ENCODE results near the gene KIAA1958.

KIAA1958 gene

DNA sequence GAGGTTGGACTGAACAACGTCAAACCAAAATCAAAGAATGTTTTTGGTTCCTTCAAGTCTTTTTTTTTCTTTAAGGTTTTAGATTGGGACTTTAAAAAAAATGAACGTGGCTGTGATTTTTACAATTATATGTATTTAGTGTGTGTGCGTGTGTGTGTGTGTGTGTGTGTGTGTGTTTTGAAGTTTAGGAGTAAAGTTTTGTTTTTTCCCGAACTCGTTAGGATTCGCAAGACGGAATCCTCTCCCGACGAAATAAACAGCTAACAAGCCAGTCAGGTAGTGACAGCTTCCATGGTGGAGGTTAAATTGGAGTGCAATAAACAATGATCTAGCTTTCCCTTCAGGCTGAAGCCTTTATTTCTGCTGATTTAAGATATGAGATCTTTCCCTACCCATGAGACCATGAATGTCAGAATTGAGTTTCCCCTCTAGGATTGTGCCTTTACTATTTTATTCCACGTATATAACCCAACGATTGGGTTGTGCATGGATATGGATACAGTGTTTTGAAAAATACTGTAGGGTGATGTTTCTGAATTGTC is 1.2 kb downstream of the KIAA1958 start:
- H3K27ac ChIP-seq, result peak overlapping the region; percentile 88
- TF ChIP-seq, protein P1, sequence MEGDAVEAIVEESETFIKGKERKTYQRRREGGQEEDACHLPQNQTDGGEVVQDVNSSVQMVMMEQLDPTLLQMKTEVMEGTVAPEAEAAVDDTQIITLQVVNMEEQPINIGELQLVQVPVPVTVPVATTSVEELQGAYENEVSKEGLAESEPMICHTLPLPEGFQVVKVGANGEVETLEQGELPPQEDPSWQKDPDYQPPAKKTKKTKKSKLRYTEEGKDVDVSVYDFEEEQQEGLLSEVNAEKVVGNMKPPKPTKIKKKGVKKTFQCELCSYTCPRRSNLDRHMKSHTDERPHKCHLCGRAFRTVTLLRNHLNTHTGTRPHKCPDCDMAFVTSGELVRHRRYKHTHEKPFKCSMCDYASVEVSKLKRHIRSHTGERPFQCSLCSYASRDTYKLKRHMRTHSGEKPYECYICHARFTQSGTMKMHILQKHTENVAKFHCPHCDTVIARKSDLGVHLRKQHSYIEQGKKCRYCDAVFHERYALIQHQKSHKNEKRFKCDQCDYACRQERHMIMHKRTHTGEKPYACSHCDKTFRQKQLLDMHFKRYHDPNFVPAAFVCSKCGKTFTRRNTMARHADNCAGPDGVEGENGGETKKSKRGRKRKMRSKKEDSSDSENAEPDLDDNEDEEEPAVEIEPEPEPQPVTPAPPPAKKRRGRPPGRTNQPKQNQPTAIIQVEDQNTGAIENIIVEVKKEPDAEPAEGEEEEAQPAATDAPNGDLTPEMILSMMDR (conservative IDR thresholded peaks at IDR 0.05), result no peak
- TF ChIP-seq ZFX (IDR thresholded peaks at IDR 0.05), result no peak

DNA sequence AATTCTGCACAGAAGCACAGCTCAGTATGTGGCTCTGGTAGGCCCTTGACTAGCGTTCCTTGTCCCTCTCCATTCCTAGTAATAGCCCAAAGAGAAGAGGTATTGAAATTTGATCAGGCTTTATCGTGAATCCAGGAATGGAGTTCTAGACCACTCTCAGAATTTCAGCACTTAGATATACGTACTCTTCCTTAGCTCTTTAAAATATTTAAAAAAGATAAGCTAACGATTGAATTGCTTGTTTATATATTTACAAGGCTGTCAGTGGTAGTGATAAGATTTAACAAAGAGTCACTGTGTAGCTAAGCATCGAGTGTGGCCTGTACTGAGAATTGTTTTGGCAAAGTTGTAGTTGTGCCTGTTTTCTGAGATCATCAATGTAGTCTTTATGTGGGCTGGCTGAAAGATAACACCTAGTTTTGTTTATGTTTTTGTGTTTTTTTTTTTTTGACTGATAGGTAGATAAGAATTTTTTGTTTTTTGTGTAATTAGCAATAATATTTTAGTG is 2.5 kb downstream of the KIAA1958 start:
- TF ChIP-seq ZFX (IDR thresholded peaks at IDR 0.05), result no peak
- TF ChIP-seq, protein P1 (conservative IDR thresholded peaks at IDR 0.05), result no peak
- no peak overlapping the region for H3K27ac ChIP-seq

DNA sequence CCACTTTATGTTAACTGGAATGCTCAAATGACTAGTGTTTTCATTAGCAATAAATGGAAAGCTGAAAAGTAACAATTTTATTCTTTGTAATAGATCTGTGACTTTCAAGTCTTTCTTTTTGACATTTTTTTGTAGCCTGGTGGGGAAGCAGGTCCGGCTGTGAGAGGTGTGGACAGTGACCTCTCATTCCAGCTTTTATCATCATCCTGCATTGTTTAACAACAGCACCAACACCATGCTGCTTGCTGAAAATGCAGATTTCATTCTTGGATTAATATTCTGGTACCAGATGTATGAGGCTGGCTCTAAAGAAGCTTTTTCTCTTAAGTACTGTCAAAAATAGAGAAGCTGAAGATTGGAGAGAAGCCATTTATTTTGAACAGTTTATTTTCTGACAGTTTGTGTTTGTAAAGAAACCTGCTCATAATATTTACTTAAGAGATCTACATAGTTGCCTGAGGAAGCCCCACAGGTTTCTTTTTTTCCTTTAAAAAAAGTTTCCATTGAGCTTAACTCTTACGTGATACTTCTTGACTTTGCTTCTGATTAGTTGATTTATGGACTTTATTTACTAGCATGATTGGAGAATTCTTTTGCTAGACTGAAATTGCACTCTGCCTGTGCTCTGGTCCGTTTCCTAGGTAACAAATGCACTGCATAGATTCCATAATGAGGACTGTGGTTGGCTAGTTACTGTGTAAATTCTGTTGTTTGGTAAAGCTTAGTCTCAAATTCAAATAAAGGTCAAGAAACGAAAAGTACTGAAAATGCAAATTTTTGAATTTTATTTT is 3.4 kb downstream of the KIAA1958 start:
- TF ChIP-seq ZFX (IDR thresholded peaks at IDR 0.05), result no peak
- TF ChIP-seq, protein P1 (conservative IDR thresholded peaks at IDR 0.05), result no peak
- no peak overlapping the region for H3K27ac ChIP-seq

DNA sequence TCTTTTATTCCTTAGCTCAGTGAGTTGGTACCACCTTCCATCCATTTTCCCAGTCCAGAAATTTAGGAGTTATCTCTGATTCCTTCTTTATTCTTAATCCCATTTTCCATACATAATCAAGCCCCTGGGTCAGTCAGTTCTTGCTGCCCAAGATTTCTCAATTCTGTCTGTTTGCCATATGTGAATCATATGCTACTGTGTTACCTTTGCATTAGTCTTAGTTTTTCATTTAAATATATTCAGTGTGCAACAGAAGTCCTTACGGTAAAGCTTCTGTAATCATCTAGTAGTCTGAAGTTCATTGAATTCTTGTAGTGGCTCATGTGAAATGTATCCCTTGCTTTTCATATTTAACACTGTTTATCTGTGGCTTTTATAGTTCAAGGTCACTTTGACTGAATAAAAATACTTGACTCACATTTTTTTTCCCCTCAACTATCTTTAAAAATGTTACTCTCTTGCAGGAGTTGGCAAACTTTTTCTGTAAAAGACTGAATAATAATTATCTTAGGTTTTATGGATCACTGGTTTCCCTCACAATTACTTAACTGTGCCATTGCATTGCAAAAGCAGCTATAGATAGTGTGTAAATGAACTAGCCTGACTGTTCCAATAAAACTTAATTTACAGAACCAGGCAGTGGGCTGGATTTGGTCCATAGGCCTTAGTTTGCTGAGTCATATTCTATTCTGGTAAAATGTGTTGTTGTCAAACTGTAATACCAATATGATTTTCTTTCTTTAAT is 6.9 kb downstream of the KIAA1958 start:
- H3K27ac ChIP-seq, result no peak overlapping the region
- no peak for TF ChIP-seq ZFX (IDR thresholded peaks at IDR 0.05)
- TF ChIP-seq, protein P1 (conservative IDR thresholded peaks at IDR 0.05), result no peak

DNA sequence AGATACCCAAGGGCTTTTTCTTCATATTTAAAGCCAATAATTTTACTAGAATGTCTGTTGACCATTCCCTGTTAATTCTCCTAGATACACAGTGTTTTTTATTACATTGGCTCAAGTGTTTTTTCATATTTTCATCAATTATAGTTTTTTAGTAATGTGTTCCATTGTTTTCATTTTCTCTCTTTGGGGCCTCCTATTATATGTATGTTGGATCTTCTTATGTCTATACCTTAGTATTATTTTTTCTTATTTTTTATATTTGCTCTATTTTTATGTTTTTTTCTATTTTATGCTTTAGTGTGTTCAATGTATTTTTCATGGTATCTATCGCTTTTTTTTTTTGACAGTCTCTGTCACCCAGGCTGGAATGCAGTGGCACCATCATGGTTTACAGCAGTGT is 7.5 kb downstream of the KIAA1958 start:
- peak overlapping the region; percentile 56 for H3K27ac ChIP-seq
- TF ChIP-seq ZFX (IDR thresholded peaks at IDR 0.05), result no peak
- TF ChIP-seq, protein P1 (conservative IDR thresholded peaks at IDR 0.05), result no peak

DNA sequence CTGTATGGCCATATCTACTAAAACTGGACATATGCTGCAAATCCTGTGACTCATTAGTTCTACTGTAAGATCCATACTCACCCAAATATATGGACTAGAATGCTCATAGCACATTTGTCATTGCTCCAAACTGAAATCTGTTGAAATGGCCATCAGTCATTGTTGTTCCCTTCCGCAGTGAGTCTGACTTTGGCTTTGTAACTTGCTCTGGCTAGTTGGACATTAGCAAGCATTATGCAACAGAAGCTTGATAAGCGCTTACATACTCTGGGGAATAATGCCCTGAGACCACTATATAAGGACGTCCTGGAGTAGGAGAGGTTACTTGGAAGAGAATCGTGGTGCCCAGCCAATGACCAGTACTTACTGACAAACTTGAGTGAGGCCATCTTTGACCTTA is 9.0 kb downstream of the KIAA1958 start:
- no peak for TF ChIP-seq ZFX (IDR thresholded peaks at IDR 0.05)
- TF ChIP-seq, protein P1 (conservative IDR thresholded peaks at IDR 0.05), result no peak

More for the DNA sequence above, 9.0 kb downstream of the KIAA1958 start:
- no peak overlapping the region for H3K27ac ChIP-seq

Data from C4-2B (cell line).